CD4-positive, alpha-beta T cell treated with Interleukin-21 for 1 hour (primary cell): ENCODE measurements around the gene HHAT.

Experiments
- DNase-seq: peaks from one replicate; pipeline ENCODE4 v3.0.0-alpha.2; 2020

Gene HHAT

DNA sequence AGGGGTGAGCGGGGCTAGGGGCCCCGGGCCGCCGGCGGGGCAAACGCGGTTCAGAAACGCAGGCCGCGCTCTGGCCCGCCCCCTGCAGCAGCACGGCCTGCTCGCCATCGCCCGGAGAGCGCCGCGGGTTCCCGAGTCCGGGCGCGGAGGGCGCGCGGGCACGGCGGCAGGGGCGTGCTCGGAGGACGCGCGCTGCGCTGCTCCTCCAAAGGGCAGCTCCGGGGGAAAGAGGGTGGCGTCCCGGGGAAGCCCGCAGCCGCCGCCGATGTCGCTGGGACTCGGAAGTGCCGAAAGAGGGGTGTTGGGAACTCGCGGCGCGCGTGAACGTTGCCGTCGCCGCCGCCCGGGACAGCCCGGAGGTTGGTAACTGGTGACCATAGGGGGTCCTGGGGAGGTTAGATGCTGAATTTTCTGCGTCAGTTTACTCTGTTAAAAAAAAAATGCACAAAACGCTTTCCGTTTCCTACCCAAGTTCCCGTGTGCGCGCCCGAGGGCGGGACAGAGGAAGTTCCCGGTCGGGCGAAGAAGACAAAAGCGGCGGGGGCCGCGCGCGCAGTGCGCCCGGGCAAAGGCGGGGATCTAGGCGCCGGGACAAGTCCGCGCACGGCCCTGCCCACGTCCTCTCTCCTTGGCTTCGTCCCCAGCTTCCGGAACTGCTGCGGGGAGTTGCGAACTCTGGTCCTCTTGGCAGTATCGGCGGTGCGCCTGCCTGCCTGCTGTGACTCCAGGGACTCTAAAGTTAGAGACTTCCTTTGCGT lies at the start of gene HHAT:
HHAT (plus strand) TSS at position 157 of the 758 bp plus-strand sequence. CDS start 20,074 bp downstream, outside the sequence.
- DNase-seq: peak; percentile 73

DNA sequence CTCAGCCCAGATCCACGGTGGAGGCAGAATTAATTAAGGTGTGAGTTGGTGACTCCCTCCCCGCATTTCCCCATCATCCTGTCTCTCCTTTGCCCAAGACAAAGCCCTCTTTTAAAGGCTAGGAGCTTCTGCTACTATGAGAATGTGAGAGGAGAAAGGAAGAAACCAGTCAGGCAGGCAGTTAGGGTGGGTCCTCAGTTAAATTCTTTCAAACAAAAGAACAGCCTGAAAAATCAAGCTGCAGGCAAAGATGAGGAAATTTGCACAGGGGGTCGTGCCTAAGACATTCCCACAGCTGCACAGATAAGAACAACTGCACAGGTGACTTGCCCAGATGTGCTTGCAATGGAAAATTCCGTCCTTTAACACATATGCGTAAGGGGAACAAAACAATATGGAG lies 48.5 kb upstream of the HHAT start:
- DNase-seq: no peak

DNA sequence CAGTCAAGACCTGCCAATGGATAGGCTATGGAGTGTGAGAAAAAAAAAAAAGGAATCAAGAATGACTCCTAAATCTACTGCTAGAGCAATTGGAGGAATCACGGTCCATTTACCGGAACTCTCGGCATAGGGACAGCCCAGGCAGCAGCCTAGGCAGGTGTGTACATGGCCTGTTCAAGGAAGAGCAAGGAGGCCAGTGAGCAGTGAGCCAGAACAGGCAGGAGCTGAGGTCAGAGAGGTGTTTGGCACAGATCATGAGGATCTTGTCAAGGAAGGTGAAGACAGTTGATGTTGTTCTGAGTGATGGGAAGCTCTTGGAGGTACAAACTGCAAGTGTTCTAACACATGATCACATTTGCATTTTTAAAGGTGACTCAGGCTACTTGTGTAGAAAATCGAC lies 40.6 kb upstream of the HHAT start:
- DNase-seq: no peak

DNA sequence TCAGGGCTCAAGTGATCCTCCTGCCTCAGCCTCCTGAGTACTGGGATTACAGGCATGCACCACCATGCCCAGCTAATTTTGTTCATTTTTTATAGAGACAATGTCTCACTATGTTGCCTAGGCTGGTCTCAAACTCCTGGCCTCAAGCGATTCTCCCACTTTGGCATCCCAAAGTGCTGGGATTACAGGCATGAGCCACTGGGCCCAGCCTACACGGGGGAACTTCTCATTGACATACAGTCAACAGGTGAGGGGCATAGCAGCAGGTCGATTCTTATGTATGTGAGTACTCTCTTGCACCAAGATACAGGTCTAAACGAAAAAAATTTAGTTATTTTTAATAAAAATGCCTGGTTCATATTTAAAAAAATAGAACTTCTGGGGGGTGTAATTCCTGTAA lies 39.5 kb upstream of the HHAT start:
- DNase-seq: no peak

DNA sequence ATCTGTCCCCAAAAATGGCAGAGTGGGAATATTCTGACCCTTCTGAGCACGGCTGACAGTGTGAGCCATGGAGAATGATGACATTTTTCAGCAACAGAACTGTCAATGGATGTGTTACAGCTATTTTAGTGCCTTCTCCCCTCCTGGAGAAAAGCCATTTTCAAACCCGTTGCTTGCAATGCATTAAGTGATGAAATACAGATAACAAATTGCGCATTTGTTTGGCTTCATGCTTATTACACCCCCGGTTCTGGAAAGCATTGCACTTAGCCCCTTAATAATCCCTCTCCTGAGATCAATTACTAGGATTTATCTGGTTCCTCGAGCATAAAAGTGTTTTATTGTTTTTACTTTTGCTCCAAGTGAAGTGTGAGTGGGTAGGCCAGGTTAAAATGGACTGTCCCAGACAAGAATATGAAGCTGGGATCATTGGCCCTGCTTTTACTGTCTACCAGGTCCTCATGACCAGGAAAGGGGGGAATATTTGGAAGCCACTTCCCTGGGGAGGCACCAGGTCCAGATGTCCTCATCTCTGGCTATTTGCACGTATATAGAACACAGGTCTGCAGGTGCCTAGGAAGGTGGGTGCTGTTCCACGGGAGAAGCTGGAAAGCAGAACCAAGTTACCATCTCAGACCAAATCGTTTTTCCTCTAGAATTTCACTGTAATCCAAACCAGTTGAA lies 37.5 kb upstream of the HHAT start:
- DNase-seq: no peak

DNA sequence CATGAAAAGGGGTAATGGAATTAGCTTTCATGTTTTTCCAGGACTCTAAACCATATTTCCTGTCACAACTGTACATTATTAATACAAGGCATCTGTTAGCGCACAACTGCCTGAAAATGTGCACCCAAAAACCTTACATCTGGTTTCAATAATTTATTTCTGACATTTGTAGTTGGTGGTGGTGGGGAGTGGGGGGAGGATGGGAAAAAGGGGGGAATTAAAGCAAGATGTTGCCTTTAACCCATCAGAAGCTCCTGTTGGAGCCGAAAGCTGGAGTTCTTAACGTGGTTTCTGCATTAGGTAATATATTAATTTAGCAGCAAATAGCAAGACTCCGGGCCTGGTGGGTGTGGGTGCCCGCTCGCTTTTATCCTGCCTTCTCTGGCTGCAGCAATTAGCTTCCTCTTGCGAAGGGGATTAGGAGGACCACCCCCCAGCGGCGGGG lies 36.9 kb upstream of the HHAT start:
- no peak for DNase-seq

DNA sequence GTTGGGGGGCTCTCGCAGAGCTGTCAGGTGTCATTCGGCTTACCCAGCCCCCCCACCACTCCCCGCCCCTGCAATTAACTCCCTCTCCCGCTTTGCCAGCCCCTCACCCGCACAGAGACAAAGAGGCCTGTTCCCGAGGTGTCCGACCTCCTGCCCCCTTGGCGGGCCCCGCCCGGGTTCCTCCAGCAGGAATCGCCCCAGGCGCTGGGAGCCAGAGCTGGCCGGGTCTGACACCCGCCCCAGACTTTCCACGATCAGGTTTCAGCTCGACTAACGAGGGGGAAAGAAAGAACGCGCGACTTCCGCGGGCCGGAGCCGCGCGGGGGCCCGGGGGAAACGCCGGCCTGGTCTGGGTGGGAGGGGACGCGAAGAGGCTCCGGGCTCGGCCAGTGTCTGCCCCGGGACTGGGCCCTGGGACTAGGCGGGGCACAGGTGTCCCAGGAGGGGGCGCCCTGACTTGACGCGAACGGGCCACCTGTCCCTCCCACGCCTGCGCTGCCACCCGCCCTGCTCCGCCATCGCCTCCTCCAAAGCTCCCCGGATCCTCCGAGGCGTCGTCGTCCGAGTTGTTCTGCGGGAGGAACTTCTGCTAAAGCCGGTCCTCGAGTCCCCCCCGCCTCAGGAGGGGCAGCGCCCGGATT lies 36.4 kb upstream of the HHAT start:
- peak; percentile 14 for DNase-seq

DNA sequence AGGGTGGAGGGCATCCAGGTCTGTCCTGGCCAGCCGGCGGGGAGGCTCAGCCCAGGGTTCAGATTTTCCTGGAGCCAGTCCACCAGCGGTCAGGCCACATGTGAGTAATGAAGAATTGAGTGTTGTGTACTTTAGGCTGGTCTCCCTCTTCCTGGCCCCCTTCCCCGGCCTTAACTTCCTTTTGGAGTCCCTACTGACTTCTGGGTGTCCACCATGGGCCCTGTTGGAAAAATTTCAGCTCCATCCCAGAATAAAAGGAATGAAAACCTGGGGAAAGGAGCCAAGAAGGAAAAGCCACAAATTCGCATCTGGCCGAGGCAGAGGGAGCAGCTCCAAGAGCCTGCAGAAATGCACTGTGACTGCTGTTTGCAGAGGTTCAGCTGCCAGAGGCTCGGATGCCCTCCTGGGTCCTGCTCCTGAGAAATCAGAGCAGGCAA lies 35.5 kb upstream of the HHAT start:
- DNase-seq: no peak

DNA sequence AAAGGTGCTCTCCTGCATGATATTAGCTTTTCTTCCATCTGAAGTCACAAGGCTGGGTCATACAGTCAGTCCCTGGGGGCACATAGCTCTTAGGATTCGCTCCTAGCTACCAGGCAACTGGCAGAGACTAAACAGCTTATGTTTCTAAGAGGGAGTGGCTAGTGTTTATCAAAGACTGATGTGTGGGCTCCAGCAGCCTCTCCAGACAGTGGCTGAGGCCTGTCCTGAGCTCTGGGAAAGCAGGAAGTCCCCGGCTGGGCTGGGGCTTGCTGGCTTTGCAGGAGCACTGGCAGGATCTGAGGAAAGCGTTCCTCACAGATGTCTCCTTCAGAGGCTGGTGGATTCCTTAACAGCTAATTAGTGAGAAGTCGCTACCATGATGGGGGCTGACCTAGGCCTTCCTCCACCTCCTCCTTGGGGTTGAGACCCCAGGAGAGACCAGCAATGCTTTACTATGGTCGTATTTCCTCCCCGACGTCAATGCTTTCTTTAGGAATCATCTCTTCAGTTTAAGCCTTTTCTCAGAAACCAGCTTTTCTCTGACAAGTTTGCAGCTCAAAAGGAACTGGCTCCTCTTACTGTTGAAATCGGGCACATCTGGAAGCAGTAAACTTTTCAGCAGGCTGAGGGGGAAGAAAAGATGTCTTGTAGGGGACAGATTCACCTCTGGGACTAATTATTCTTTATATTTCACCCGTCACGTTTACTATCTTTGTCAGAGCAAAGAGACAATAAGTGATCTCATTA lies 33.5 kb upstream of the HHAT start:
- no peak for DNase-seq

DNA sequence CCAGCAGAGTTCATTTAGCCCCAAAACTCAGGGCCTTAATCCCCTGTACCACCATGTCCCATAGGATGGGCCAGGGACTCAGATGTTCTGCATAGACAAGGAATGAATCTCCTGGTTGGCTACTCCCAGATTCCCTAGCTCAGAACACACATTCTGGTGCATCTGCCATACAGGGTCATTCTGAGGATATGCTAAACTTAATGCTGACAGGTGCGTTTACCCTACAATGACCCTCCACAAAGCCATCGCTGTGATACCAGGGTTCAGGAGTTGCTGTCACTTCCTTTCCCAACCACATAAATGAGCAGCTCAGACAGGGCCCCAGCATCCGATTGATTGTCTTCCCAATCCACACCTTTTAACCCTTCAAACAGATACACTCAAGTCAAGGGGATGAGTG lies 32.0 kb upstream of the HHAT start:
- DNase-seq: no peak

DNA sequence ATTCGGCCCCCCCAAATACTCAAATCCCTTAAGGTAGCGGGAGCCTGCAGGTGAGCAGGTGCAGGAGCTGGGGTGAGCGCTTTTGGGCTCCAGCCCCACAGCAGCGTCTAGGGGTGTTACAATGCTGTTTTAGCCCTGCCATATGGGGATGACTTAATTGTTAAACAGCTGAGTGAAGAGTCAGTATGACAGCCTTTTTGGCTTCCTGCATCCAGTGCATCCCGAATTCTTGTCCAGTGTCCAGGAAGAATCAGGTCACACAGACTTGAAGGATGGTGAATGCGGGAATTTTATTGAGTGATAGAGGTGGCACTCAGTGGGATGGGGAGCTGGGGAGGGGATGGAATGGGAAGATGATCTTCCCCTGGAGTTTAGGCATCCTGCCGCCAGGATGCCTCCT lies 30.4 kb upstream of the HHAT start:
- DNase-seq: no peak

DNA sequence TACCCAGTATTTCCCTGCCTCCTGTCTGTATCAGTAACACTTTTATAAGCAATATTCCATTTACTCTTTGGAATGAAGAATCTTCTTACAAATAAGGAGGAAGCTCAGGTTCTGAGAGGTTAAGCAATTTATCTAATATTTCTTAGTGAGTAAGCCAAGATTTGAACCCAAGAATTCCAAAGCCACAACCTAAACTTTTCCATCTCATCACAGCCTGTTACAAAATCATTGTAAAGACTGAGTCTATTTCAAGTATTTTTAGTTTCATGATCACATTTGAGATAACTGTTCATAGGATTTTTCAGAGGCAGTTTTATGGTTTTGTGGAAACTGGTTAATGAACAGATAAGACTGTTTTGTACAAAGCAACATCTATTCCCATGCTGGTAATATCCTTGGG lies 29.8 kb upstream of the HHAT start:
- no peak for DNase-seq

DNA sequence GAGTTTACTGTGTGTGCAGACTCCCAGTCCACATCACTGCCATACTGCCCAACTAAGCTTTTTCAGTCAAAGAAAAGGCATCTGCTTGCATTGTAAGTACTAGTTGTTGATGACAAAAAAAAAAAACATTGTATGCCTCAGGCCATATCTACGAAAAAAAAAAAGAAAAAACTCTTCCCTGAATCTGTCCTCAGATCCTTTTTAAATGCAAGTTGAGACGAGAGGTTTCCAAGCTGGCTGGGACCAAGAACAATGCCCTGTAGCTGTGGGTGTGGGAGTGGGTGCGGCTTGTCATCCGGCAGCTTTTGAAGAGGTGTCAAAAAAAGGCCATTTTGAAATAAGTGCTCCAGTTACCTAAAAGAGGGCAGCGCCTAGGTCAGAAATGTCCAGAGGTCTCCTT lies 29.2 kb upstream of the HHAT start:
- no peak for DNase-seq

DNA sequence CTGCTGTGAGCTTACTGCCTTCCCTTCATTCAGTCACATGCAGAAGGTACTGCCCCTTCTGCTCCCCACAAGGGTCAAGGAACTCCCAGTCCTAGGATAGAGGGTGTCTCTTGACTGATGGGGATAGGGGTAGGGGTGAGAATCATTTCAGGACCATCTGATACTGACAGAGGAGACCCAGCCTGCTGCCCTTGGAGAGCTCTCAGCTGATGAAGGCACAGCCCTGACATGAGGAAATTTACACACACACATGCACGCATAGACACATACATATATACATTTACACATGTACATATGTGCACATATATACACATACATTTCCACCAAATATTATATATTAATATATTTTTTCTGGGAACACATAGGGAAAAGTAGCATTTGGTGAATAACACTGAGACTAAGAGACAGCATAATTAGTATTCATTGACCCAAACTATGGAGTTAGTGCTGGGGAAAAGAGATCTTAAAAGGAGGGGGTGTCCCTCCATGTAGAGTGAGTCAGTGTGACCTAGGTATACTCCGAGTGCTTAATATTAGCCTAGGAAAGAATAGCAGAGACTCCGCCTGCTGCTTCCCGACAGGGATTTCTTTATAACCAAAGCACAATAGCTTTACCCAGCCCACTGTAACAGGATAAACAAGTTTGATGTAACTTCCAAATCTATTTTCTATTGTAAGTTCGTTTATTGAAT lies 27.6 kb upstream of the HHAT start:
- no peak for DNase-seq

DNA sequence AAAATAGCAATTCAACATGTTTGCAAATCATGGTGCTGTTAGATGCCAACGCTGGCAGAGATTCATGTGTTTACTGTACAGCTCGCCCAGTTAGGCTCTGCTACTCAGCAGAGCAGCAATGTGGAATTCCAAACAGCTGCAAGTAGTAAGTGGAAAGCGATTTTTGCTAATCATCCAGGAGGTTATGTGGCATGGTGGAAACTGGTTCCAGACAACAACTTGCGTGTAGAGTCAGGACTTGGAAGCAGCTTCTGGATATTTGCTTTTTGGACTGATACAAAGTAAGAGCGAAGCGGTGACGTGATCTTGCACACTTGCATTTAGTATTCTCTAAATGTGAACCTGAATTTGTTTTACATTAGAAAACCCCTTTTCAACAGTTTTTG lies 27.1 kb upstream of the HHAT start:
- DNase-seq: no peak

DNA sequence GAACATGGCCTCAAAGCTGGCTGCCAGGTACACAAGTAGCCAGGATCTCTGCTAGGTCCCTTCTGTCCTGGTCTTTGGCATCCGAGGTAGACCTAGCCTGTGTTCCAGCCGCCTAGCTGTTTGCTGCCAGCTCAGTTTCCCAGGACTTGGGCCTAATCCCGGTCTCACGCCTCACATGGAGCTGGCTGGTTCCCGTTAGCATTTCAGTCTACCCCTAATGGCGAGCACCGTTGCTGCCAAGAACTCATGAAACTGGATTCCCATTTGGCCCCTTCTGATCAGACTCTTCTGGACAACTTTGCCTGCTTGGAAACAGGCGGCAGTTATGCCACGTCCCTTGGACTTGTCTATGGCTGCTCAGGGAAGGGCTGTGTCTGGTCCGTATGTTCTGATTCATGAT lies 26.2 kb upstream of the HHAT start:
- no peak for DNase-seq

DNA sequence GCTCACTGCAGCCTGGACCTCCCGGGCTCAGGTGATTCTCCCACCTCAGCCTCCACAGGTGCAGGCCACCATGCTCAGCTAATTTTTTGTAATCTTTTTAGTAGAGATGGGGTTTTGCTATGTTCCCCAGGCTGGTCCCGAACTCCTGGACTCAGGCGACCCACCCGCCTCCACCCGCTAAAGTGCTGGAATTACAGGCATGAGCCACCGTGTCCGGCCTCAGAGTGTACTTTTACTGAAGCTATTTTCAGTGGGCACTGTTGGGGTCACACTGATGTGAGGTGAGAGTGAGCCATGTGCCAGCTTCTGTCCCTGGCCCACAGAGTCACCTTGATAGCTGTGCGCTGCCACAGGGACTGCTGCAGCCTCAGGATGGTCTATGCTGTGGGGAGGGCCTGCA lies 25.3 kb upstream of the HHAT start:
- DNase-seq: no peak

DNA sequence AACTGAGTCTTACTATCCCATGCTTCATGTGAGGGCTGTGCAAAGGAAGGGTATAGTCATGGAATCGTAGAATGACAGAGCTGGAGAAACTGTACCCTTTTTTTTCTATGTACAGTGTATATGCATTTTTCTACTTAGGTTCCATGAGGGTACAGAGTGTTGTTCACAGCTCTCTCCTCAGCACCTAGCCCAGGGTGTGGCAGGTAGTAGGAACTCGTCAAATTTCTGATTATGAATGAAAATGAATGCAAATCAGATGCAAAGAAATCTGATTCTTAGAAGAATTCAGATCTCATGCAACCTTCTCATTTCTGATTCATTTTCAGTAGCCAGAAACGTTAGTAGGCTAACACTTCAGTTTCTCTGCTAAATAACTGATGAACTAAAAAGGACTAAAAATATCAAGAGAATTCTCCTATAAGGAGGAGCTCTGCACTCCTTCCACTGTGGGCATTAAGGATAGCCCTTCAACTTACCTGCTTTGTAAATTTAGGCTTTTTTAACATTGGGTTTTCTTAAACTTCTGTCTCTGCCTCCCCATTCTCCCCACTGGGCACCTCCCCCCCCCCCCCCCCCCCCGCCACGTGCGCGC lies 18.0 kb upstream of the HHAT start:
- no peak for DNase-seq

DNA sequence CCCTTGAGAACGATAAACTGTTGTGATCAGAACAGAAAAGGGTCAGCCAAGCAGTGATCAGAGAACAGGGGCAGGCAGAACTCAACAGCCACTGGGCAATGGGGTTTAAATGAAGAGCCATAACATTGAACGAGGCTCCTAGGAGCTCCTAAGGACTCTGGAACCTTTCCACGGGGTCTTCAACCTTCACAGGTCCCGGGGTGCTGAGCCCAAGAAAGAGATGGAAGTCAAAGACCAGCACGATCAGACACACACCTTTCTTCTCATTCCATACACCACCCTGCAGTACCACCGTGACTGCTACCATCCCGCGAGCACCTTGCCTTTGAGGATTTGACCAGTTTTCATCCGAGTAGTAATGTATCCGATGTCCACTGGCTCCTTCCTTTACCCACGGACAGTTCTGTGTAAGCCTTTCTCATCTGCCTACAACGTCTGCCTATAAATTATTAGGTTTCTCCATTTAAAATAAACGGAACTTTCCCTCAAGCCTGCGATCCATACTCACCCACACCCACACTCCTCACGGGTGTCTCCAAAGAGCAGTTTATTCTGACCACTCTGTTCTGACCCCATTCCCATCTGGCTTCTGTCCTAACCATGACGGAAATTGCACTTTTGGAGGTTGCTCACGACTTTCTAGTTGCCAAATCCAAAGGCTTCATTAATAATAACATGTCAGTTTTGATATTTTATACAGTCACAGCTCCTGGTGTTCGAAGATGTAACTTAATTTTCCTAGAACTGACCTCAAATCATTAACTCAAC lies 16.8 kb upstream of the HHAT start:
- no peak for DNase-seq

DNA sequence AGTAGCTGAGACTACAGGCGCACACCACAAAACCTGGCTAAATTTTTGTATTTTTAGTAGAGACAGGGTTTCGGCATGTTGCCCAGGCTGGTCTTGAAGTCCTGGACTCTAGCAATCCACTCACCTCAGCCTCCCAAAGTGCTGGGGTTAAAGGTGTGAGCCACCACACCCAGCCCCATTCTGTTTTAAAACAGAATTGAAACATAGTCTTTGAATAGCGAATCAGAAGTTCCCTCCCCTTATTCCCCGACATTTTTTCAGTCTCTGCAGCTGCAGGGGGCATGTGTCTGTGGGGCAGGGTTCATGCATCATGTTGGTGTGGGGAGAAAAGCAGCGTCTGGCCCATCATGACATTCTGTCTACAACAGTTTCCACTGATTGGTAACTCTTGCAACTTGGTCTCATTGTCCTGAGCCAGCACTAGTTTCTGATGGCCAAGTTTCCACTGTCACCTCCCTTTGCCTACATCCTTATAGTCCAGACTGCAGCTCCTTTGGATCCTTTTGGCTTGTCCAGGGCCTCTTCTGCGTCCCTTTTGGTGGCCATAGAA lies 15.6 kb upstream of the HHAT start:
- no peak for DNase-seq

DNA sequence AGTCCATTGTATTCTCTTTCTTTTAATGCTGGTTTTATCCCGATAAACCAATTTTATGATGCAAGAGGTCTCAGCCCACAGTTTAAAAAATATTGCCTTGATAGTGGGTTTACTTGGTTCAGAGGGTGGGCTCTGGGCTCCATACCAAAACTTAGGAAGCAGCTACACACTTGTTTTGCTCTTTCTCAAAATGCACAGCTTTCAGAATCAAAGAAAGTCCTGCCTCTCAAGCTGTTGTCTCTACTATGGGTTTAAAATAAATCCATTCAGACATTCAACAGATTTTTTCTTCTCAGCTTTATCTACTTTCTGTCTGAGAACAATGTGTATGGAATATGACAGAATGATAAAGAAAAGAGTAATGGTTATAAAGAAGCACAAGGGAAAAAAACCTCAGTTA lies 14.8 kb upstream of the HHAT start:
- no peak for DNase-seq
